Measurements from ENCODE around the gene GRIP1.

GRIP1 gene

DNA sequence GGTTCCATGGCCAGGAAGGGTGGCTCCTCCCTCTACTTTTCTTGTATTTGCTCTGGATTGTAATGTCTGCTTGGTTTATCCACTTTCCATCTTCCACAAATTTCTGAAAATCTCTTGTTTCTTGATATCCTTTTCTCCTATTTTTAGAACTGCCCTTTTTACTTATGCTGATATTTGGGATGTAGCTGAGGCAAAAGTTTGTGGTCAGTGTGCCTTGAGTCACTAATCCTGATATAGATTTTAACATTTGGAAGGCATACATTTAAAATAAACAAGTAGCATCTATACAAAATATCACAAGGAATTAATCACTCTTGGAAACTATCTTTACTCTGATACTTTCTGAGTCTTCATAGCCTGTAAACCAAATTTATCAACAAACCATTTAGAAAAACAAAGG, 11.0 kb downstream of the GRIP1 start:
- no peak for DNase-seq
- H3K36me3 ChIP-seq (replicated peaks; ENCODE audit: insufficient read depth, low read length), result no peaks in the 10 kb centered on the region
- H3K4me3 ChIP-seq (ENCODE audit: low read length), result no peak overlapping the region
- no peaks in the 10 kb centered on the region for H3K9me2 ChIP-seq (replicated peaks; ENCODE audit: insufficient read depth, low read length)
- no peak overlapping the region for H3K9ac ChIP-seq (ENCODE audit: low read length)
- no peaks in the 10 kb centered on the region for H3F3A ChIP-seq (ENCODE audit: insufficient read depth, low read length)
- no peaks in the 10 kb centered on the region for H4K20me1 ChIP-seq (ENCODE audit: insufficient read depth, low read length)
- H3K27me3 ChIP-seq (replicated peaks; ENCODE audit: insufficient read depth, low read length), result no peaks in the 10 kb centered on the region
- H3K9me3 ChIP-seq (replicated peaks; ENCODE audit: insufficient read depth, low read length), result no peaks in the 10 kb centered on the region
- TF ChIP-seq EZH2phosphoT487 (IDR thresholded peaks at IDR 0.05; ENCODE audit: low read length), result no peak
- no peak for TF ChIP-seq EZH2 (optimal IDR thresholded peaks at IDR 0.05; ENCODE audit: low read depth, low read length)
- TF ChIP-seq, protein P1, sequence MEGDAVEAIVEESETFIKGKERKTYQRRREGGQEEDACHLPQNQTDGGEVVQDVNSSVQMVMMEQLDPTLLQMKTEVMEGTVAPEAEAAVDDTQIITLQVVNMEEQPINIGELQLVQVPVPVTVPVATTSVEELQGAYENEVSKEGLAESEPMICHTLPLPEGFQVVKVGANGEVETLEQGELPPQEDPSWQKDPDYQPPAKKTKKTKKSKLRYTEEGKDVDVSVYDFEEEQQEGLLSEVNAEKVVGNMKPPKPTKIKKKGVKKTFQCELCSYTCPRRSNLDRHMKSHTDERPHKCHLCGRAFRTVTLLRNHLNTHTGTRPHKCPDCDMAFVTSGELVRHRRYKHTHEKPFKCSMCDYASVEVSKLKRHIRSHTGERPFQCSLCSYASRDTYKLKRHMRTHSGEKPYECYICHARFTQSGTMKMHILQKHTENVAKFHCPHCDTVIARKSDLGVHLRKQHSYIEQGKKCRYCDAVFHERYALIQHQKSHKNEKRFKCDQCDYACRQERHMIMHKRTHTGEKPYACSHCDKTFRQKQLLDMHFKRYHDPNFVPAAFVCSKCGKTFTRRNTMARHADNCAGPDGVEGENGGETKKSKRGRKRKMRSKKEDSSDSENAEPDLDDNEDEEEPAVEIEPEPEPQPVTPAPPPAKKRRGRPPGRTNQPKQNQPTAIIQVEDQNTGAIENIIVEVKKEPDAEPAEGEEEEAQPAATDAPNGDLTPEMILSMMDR (IDR thresholded peaks at IDR 0.05; ENCODE audit: low read length), result no peak
- no peak overlapping the region for H3K27ac ChIP-seq (ENCODE audit: low read length)
- H3K4me1 ChIP-seq (ENCODE audit: low read length), result no peaks in the 10 kb centered on the region
- no peak overlapping the region for H3K4me2 ChIP-seq (ENCODE audit: low read depth, low read length)
- no peaks in the 10 kb centered on the region for H3K79me2 ChIP-seq (ENCODE audit: low read length)
- H2AFZ ChIP-seq (ENCODE audit: low read length), result no peak overlapping the region

DNA sequence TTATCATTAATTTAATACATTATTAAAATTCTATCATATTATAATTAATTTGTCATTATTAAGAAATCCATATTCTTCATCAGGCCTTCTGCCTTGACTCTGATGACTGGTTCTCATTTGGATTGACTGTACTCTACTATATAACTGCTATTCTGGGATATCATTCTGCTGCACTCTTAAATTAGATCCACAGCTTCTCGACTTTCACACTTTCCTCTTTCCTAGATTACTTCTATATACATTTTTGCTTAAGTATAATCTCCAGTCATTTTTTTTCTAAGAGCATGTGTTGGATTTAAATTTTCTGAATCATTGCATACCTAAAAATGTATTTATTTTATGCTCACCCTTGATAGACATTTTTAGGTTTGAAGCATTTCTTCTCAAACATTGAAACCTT, 12.4 kb downstream of the GRIP1 start:
- Histone ChIP-seq H3K27me3 (replicated peaks; ENCODE audit: insufficient read depth, low read length) (no peaks in the 10 kb centered on the region), H3K9ac (ENCODE audit: low read length) (no peak overlapping the region), H3K4me2 (ENCODE audit: low read depth, low read length) (no peak overlapping the region)

DNA sequence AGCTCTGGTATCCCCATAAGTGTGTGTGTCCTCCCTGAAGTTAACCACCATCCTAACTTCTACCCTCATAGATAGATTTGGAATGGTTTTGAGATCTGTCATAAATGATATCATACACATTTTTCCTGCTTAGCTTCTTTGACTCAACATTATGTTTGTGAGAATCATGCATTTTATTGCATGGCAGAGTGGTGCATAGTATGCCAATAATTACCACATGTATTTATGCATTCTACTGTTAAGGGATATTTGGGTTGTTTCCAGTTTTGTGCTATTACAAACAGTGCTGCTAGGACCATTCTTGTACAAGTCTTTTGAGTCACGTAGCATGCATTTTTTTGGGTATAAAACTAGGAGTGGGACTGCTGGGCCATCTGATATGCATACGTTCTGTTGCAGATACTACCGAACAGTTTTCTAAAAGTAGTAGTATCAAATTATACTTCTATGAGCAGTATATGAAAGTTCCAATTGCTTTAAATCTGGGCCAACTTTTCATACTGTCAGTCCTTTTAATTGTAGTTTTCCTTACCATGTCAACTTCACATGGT, 13.4 kb downstream of the GRIP1 start:
- no peaks in the 10 kb centered on the region for H3K79me2 ChIP-seq (ENCODE audit: low read length)
- TF ChIP-seq, protein P1 (IDR thresholded peaks at IDR 0.05; ENCODE audit: low read length), result no peak
- TF ChIP-seq EZH2 (optimal IDR thresholded peaks at IDR 0.05; ENCODE audit: low read depth, low read length) (no peak), EZH2phosphoT487 (IDR thresholded peaks at IDR 0.05; ENCODE audit: low read length) (no peak)
- no peak overlapping the region for H2AFZ ChIP-seq (ENCODE audit: low read length)
- H3K27me3 ChIP-seq (replicated peaks; ENCODE audit: insufficient read depth, low read length), result no peaks in the 10 kb centered on the region
- no peaks in the 10 kb centered on the region for H3K9me2 ChIP-seq (replicated peaks; ENCODE audit: insufficient read depth, low read length)
- no peak overlapping the region for H3K4me2 ChIP-seq (ENCODE audit: low read depth, low read length)
- no peak for DNase-seq
- H3K4me3 ChIP-seq (ENCODE audit: low read length), result no peak overlapping the region
- no peaks in the 10 kb centered on the region for H3K36me3 ChIP-seq (replicated peaks; ENCODE audit: insufficient read depth, low read length)
- H3F3A ChIP-seq (ENCODE audit: insufficient read depth, low read length), result no peaks in the 10 kb centered on the region
- H3K4me1 ChIP-seq (ENCODE audit: low read length), result no peaks in the 10 kb centered on the region
- no peak overlapping the region for H3K9ac ChIP-seq (ENCODE audit: low read length)
- H3K9me3 ChIP-seq (replicated peaks; ENCODE audit: insufficient read depth, low read length), result no peaks in the 10 kb centered on the region
- no peaks in the 10 kb centered on the region for H4K20me1 ChIP-seq (ENCODE audit: insufficient read depth, low read length)
- H3K27ac ChIP-seq (ENCODE audit: low read length), result no peak overlapping the region

More for the DNA sequence above, 12.4 kb downstream of the GRIP1 start:
- no peaks in the 10 kb centered on the region for H3F3A ChIP-seq (ENCODE audit: insufficient read depth, low read length)
- no peaks in the 10 kb centered on the region for H4K20me1 ChIP-seq (ENCODE audit: insufficient read depth, low read length)
- no peak overlapping the region for H3K27ac ChIP-seq (ENCODE audit: low read length)
- DNase-seq, result no peak
- H2AFZ ChIP-seq (ENCODE audit: low read length), result no peak overlapping the region
- H3K9me3 ChIP-seq (replicated peaks; ENCODE audit: insufficient read depth, low read length), result no peaks in the 10 kb centered on the region
- H3K4me1 ChIP-seq (ENCODE audit: low read length), result no peaks in the 10 kb centered on the region
- no peaks in the 10 kb centered on the region for H3K9me2 ChIP-seq (replicated peaks; ENCODE audit: insufficient read depth, low read length)
- TF ChIP-seq, protein P1 (IDR thresholded peaks at IDR 0.05; ENCODE audit: low read length), result no peak
- TF ChIP-seq EZH2 (optimal IDR thresholded peaks at IDR 0.05; ENCODE audit: low read depth, low read length) (no peak), EZH2phosphoT487 (IDR thresholded peaks at IDR 0.05; ENCODE audit: low read length) (no peak)
- no peak overlapping the region for H3K4me3 ChIP-seq (ENCODE audit: low read length)
- H3K79me2 ChIP-seq (ENCODE audit: low read length), result no peaks in the 10 kb centered on the region
- no peaks in the 10 kb centered on the region for H3K36me3 ChIP-seq (replicated peaks; ENCODE audit: insufficient read depth, low read length)
